Measurements from ENCODE around the gene TNFRSF9.

DNA sequence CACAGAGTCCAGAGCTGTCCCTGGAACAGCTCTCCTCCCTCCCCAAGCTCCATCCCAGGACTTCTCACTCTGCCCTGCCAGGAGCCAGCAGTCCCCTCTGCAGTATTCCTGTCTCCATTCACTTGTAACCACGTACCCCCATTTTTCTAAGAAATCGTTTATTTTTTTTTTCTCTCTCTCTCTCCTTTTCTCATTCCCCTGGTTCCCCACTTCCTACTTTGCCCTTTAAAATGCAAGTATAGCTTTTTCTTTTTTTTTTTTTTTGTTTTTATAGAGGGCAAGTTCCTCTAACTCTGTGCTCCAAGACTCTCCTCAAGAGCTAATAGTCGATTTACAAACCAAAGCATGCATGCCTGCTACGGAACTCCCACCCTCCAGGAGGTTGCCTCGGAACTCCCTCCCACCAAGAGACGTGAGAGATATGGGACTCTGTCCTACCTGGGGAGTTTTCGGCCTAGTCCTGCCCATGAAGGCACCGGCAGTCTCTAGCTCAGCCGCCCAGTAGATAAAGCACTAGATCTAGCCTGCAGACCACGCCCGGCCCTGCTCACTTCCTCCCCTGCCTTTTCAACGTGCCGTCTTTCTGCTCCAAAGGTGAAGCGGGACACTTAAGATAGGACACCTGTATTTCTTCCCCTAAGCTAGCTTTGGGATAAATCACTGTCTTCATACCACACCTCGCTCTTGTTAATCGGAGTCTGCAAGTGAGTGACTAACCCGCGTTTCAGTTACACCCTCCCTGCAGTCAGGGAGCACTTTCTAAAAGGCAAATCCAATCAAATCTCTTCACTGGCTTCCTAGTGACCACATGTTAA, 27.7 kb downstream of the TNFRSF9 start:
- TF ChIP-seq ZNF331 (CRISPR knock-in tag; IDR thresholded peaks at IDR 0.05; ENCODE audit: low read depth) (no peak), EZH2 (IDR thresholded peaks at IDR 0.05; ENCODE audit: low read depth, unreplicated experiment) (no peak), NANOG (IDR thresholded peaks at IDR 0.05; ENCODE audit: borderline replicate concordance) (no peak), EZH2phosphoT487 (IDR thresholded peaks at IDR 0.05; ENCODE audit: unreplicated experiment) (no peak), JUNB (IDR thresholded peaks at IDR 0.05; ENCODE audit: unreplicated experiment) (no peak), ZNF114 (CRISPR knock-in tag; IDR thresholded peaks at IDR 0.05) (no peak), POLR2AphosphoS5 (IDR thresholded peaks at IDR 0.05; ENCODE audit: low read depth) (no peak), CREB1 (CRISPR knock-in tag; IDR thresholded peaks at IDR 0.05; ENCODE audit: low read depth) (no peak)
- TF ChIP-seq, protein P1, sequence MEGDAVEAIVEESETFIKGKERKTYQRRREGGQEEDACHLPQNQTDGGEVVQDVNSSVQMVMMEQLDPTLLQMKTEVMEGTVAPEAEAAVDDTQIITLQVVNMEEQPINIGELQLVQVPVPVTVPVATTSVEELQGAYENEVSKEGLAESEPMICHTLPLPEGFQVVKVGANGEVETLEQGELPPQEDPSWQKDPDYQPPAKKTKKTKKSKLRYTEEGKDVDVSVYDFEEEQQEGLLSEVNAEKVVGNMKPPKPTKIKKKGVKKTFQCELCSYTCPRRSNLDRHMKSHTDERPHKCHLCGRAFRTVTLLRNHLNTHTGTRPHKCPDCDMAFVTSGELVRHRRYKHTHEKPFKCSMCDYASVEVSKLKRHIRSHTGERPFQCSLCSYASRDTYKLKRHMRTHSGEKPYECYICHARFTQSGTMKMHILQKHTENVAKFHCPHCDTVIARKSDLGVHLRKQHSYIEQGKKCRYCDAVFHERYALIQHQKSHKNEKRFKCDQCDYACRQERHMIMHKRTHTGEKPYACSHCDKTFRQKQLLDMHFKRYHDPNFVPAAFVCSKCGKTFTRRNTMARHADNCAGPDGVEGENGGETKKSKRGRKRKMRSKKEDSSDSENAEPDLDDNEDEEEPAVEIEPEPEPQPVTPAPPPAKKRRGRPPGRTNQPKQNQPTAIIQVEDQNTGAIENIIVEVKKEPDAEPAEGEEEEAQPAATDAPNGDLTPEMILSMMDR (conservative IDR thresholded peaks at IDR 0.05; ENCODE audit: low read depth in 2 of 2) = no peak
- TF ChIP-seq, protein P2, sequence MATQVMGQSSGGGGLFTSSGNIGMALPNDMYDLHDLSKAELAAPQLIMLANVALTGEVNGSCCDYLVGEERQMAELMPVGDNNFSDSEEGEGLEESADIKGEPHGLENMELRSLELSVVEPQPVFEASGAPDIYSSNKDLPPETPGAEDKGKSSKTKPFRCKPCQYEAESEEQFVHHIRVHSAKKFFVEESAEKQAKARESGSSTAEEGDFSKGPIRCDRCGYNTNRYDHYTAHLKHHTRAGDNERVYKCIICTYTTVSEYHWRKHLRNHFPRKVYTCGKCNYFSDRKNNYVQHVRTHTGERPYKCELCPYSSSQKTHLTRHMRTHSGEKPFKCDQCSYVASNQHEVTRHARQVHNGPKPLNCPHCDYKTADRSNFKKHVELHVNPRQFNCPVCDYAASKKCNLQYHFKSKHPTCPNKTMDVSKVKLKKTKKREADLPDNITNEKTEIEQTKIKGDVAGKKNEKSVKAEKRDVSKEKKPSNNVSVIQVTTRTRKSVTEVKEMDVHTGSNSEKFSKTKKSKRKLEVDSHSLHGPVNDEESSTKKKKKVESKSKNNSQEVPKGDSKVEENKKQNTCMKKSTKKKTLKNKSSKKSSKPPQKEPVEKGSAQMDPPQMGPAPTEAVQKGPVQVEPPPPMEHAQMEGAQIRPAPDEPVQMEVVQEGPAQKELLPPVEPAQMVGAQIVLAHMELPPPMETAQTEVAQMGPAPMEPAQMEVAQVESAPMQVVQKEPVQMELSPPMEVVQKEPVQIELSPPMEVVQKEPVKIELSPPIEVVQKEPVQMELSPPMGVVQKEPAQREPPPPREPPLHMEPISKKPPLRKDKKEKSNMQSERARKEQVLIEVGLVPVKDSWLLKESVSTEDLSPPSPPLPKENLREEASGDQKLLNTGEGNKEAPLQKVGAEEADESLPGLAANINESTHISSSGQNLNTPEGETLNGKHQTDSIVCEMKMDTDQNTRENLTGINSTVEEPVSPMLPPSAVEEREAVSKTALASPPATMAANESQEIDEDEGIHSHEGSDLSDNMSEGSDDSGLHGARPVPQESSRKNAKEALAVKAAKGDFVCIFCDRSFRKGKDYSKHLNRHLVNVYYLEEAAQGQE (IDR thresholded peaks at IDR 0.05; ENCODE audit: unreplicated experiment) = no peak
- TF ChIP-seq, protein P3, sequence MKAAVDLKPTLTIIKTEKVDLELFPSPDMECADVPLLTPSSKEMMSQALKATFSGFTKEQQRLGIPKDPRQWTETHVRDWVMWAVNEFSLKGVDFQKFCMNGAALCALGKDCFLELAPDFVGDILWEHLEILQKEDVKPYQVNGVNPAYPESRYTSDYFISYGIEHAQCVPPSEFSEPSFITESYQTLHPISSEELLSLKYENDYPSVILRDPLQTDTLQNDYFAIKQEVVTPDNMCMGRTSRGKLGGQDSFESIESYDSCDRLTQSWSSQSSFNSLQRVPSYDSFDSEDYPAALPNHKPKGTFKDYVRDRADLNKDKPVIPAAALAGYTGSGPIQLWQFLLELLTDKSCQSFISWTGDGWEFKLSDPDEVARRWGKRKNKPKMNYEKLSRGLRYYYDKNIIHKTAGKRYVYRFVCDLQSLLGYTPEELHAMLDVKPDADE (IDR thresholded peaks at IDR 0.05) = no peak

All from GM23338 (cell line).